HL-60 (cell line): ENCODE results near the gene SLC3A2.
"Not testable (repeated sequence)": the region's sequence is repeated elsewhere in the genome, so short reads cannot be mapped to it uniquely, and the experiment has no call there.

Experiments
- GABPA ChIP-seq: IDR thresholded peaks from 2 replicates; pipeline ENCODE4 v1.6.1; 2012; ENCODE audit warnings: low read depth
- SPI1 ChIP-seq: IDR thresholded peaks from 2 replicates; pipeline ENCODE4 v1.6.1; 2012; ENCODE audit warnings: low read depth, mild to moderate bottlenecking, borderline replicate concordance
- TF ChIP-seq, protein P1 (sequence below): IDR thresholded peaks from one replicate; pipeline ENCODE4 v1.5.1; 2011; ENCODE audit warnings: low read length, control low read depth, inconsistent platforms; ENCODE audit not compliant: insufficient read depth
- TF ChIP-seq, protein P2 (sequence below): IDR thresholded peaks from 2 replicates; pipeline ENCODE4 v1.6.1; 2012; ENCODE audit warnings: low read depth; ENCODE audit not compliant: insufficient replicate concordance

DNA sequence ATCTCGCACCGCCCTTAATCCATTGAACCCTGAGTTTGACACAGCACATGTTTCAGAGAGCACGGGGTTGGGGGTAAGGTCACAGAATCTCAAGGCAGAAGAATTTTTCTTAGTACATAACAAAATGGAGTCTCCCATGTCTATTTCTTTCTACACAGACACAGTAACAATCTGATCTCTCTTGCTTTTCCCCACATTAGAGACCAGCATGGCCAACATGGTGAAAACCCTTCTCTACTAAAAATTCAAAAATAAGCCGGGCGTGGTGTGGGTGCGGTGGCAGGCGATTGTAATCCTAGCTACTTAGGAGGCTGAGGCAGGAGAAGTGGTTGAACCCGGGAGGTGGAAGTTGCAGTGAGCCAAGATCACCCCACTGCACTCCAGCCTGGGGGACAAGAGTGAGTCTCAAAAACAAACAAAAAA is 21.4 kb upstream of the SLC3A2 start:
- TF ChIP-seq, protein P1, sequence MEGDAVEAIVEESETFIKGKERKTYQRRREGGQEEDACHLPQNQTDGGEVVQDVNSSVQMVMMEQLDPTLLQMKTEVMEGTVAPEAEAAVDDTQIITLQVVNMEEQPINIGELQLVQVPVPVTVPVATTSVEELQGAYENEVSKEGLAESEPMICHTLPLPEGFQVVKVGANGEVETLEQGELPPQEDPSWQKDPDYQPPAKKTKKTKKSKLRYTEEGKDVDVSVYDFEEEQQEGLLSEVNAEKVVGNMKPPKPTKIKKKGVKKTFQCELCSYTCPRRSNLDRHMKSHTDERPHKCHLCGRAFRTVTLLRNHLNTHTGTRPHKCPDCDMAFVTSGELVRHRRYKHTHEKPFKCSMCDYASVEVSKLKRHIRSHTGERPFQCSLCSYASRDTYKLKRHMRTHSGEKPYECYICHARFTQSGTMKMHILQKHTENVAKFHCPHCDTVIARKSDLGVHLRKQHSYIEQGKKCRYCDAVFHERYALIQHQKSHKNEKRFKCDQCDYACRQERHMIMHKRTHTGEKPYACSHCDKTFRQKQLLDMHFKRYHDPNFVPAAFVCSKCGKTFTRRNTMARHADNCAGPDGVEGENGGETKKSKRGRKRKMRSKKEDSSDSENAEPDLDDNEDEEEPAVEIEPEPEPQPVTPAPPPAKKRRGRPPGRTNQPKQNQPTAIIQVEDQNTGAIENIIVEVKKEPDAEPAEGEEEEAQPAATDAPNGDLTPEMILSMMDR: not testable (repeated sequence)
- TF ChIP-seq, protein P2, sequence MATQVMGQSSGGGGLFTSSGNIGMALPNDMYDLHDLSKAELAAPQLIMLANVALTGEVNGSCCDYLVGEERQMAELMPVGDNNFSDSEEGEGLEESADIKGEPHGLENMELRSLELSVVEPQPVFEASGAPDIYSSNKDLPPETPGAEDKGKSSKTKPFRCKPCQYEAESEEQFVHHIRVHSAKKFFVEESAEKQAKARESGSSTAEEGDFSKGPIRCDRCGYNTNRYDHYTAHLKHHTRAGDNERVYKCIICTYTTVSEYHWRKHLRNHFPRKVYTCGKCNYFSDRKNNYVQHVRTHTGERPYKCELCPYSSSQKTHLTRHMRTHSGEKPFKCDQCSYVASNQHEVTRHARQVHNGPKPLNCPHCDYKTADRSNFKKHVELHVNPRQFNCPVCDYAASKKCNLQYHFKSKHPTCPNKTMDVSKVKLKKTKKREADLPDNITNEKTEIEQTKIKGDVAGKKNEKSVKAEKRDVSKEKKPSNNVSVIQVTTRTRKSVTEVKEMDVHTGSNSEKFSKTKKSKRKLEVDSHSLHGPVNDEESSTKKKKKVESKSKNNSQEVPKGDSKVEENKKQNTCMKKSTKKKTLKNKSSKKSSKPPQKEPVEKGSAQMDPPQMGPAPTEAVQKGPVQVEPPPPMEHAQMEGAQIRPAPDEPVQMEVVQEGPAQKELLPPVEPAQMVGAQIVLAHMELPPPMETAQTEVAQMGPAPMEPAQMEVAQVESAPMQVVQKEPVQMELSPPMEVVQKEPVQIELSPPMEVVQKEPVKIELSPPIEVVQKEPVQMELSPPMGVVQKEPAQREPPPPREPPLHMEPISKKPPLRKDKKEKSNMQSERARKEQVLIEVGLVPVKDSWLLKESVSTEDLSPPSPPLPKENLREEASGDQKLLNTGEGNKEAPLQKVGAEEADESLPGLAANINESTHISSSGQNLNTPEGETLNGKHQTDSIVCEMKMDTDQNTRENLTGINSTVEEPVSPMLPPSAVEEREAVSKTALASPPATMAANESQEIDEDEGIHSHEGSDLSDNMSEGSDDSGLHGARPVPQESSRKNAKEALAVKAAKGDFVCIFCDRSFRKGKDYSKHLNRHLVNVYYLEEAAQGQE: not testable (repeated sequence)
- TF ChIP-seq SPI1, GABPA: not testable (repeated sequence)
